Endothelial cell of umbilical vein (primary cell): ENCODE data around the gene EHBP1L1. TPM values are rescaled to one million over a fixed set of nuclear protein-coding genes. Genes with fewer than 3 reads are reported as not detected.
"Not testable (repeated sequence)": the region's sequence is repeated elsewhere in the genome, so short reads cannot be mapped to it uniquely, and the experiment has no call there.

Experiments
- BruUV-seq: library from RNA; stranded (reverse); fragments of 400-500 nt; replicated peaks from 2 replicates; lab custom pipeline; 2021; lab: Mats Ljungman, UMichigan
- CTCF ChIA-PET: fragments of 300-600, 350-600 bp; sonication (Branson Sonifier 250); formaldehyde crosslinking; loops from one replicate; lab custom pipeline; 2021; ENCODE audit warnings: antibody characterized with exemption, inconsistent platforms; lab: Charles Lee
- POLR2A ChIA-PET: fragments of 300-600, 350-600 bp; sonication (Branson Sonifier 250); formaldehyde crosslinking; loops from one replicate; lab custom pipeline; 2021; ENCODE audit warnings: antibody characterized with exemption, inconsistent platforms; lab: Charles Lee
- DNase-seq: peaks from one replicate; pipeline ENCODE4 v3.0.0-alpha.2; 2011; ENCODE audit warnings: low read depth, low spot score
- FAIRE-seq: peaks from 2 replicates; lab custom pipeline; 2011; peaks lifted over from hg19 to GRCh38; lab: Jason Lieb, UNC
- H2AFZ ChIP-seq: 2 replicates; pipeline ENCODE4 v1.6.0; 2012; ENCODE audit warnings: low read depth, low read length, control low read depth, inconsistent platforms
- H3K27ac ChIP-seq: 2 replicates; pipeline ENCODE4 v1.5.1; 2011; ENCODE audit warnings: low read depth, mild to moderate bottlenecking, control low read depth, low read length, moderate library complexity; ENCODE audit not compliant: insufficient read depth
- H3K27me3 ChIP-seq, 2 experiments: 2 replicates each; pipeline versions ENCODE4 v1.6.0 to v1.6.1; 2011; ENCODE audit warnings: low read length in 2 of 2, mixed read lengths in 1 of 2; ENCODE audit not compliant: control insufficient read depth in 2 of 2, insufficient read depth in 2 of 2
- H3K36me3 ChIP-seq, 2 experiments: 2 replicates in 1 of 2; 3 replicates in 1 of 2; pipeline ENCODE4 v1.5.1; 2011; ENCODE audit warnings: low read length in 2 of 2, mild to moderate bottlenecking in 1 of 2, moderate library complexity in 1 of 2; ENCODE audit not compliant: control insufficient read depth in 2 of 2, insufficient read depth in 2 of 2; ENCODE audit errors: extremely low read depth in 1 of 2
- H3K4me1 ChIP-seq: 3 replicates; pipeline ENCODE4 v1.5.1; 2011; ENCODE audit warnings: mild to moderate bottlenecking, low read length; ENCODE audit not compliant: control insufficient read depth, insufficient read depth; ENCODE audit errors: extremely low read depth
- H3K4me2 ChIP-seq: 2 replicates; pipeline ENCODE4 v1.6.1; 2011; ENCODE audit warnings: low read length, control low read depth, mixed read lengths; ENCODE audit not compliant: insufficient read depth
- H3K4me3 ChIP-seq, 3 experiments: fragments of 200-600 bp in 1 of 3; sonication (generic), shearing (Covaris generic) in 1 of 3; replicated peaks in 1 of 3; 2 replicates each; pipeline ENCODE4 v1.5.1; 2011 to 2016; ENCODE audit warnings: control low read depth in 3 of 3, low read length in 3 of 3, mild to moderate bottlenecking in 2 of 3, inconsistent platforms in 1 of 3, low read depth in 1 of 3, moderate library complexity in 1 of 3; ENCODE audit not compliant: insufficient read depth in 1 of 3
- H3K79me2 ChIP-seq: 2 replicates; pipeline ENCODE4 v1.6.0; 2012; ENCODE audit warnings: low read length, inconsistent platforms; ENCODE audit not compliant: control insufficient read depth, insufficient read depth
- H3K9ac ChIP-seq: replicated peaks from 2 replicates; pipeline ENCODE3; 2011; ENCODE audit warnings: low read length, control low read depth; ENCODE audit not compliant: insufficient read depth; ENCODE audit errors: extremely low read depth
- H3K9me1 ChIP-seq: replicated peaks from 3 replicates; pipeline ENCODE4 v1.6.0; 2011; ENCODE audit warnings: mild to moderate bottlenecking, low read length; ENCODE audit not compliant: control insufficient read depth, insufficient read depth; ENCODE audit errors: extremely low read depth
- H3K9me3 ChIP-seq: replicated peaks from 2 replicates; pipeline ENCODE4 v1.5.1; 2012; ENCODE audit warnings: low read length, inconsistent platforms; ENCODE audit not compliant: control insufficient read depth, insufficient read depth
- H4K20me1 ChIP-seq: replicated peaks from 2 replicates; pipeline ENCODE3; 2011; ENCODE audit warnings: mild to moderate bottlenecking, low read length; ENCODE audit not compliant: control insufficient read depth, insufficient read depth; ENCODE audit errors: extremely low read depth
- EZH2 ChIP-seq: IDR thresholded peaks from 2 replicates; pipeline ENCODE4 v1.6.1; 2012; ENCODE audit warnings: borderline replicate concordance, low read depth, mild to moderate bottlenecking, moderate library complexity, low read length, inconsistent platforms; ENCODE audit not compliant: severe bottlenecking
- MYC ChIP-seq: IDR thresholded peaks from one replicate; pipeline ENCODE4 v1.6.1; 2011; ENCODE audit warnings: mild to moderate bottlenecking, low read depth, low read length
- POLR2A ChIP-seq: IDR thresholded peaks from 2 replicates; pipeline ENCODE4 v1.6.1; 2012; ENCODE audit warnings: low read depth, mild to moderate bottlenecking, control low read depth, low read length
- POLR2AphosphoS5 ChIP-seq: IDR thresholded peaks from 2 replicates; pipeline ENCODE4 v1.6.1; 2012; ENCODE audit warnings: low read depth, mild to moderate bottlenecking, control low read depth, low read length, moderate library complexity; ENCODE audit not compliant: insufficient read depth
- dilution Hi-C: fragments of 300-500 bp; cut with MboI; formaldehyde crosslinking; loops from one replicate; pipeline ENCODE4 v1.15.0; 2019; ENCODE audit warnings: low sequenced_read_pairs; ENCODE audit not compliant: extremely low pct_ligation_motif_present
- intact Hi-C: fragments of 100-400 bp; cut with micrococcal nuclease; formaldehyde crosslinking; loops from one replicate; pipeline ENCODE4 v1.10.0; 2022
- polyA plus RNA-seq, 4 experiments: library from polyadenylated mRNA; depleted of rRNA in 3 of 4; stranded (reverse) in 3 of 4; unstranded in 1 of 4; fragments of >200 nt; gene quantifications; 2 replicates each; pipeline versions ENCODE4 v1.2.1 to v1.2.3, GENCODE V29; 2011 to 2012; ENCODE audit warnings: missing spikeins in 1 of 4
- total RNA-seq: library from RNA; stranded (reverse); gene quantifications from 2 replicates; pipeline ENCODE4 v1.2.3, GENCODE V29; 2021
- TF ChIP-seq, protein P1 (sequence below), 2 donors: IDR thresholded peaks; 1 replicate in 1 of 2; 2 replicates in 1 of 2; pipeline ENCODE4 v1.5.1; 2011; ENCODE audit warnings: low read length in 2 of 2, mild to moderate bottlenecking in 2 of 2, moderate library complexity in 2 of 2, control low read depth in 1 of 2, inconsistent platforms in 1 of 2, low read depth in 1 of 2; ENCODE audit not compliant: insufficient read depth in 1 of 2; ENCODE audit errors: extremely low read depth in 1 of 2
- TF ChIP-seq, protein P2 (sequence below): IDR thresholded peaks from 2 replicates; pipeline ENCODE4 v1.6.1; 2011; ENCODE audit not compliant: insufficient read depth, insufficient read length

The EHBP1L1 gene
- total and polyA plus RNA-seq, 2 donors (not counting 3 experiments of a cell fraction or from before 2014, with no cell fraction given): 12.7 to 19.7 TPM

DNA sequence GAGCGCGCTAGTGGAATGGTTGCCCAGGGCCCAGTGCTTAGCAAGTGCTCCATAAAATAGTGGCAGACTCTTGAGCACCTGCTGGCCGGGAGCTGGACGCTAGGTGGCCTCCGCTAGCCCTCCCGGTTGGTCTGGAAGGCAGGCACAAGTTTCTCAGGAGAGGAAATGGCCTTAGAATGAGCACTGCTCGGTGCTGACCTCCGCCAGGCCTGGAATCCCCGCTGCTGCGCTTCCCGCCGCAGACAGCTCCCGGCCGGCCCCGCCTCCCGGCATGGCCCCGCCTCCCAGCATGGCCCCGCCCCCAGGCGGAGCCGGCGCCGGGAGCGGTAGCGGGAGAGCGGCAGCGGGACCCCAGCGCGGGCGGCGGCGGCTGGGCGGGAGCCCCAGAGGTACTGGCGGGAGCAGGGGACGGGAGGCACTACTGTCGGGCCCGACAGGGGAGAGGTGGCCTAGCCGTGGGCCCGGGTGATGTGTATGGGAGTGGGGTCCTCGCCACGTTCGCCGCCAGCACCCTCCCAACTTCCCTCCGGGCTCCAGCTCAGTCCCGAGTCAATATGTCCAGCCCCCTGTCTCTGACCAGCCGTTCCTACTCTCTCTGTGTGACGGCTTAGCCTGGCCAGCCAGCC is 62.1 kb downstream of the EHBP1L1 start, which contains the start of gene SIPA1:
TSS of gene SIPA1 (plus strand) at position 308 of the 626 bp plus-strand sequence. CDS start 2,821 bp downstream, outside the sequence.
- no peaks in the 10 kb centered on the region for H3K9me1 ChIP-seq
- no TSS peak for BruUV-seq
- peak within 1 kb of the TSS; percentile 78 for H3K27ac ChIP-seq
- peak within 1 kb of the TSS; percentile 74 for H3K4me2 ChIP-seq
- H3K4me3 ChIP-seq: peak within 1 kb of the TSS; percentile 56 to 62 (median 62)
- H3K36me3 ChIP-seq: peaks cover 6 to 33% of the 10 kb centered on the region in 2 experiments
- no peak within 1 kb of the TSS for H2AFZ ChIP-seq
- H3K9ac ChIP-seq: peak within 1 kb of the TSS; percentile 63
- H3K27me3 ChIP-seq: no peaks in the 10 kb centered on the region
- no peaks in the 10 kb centered on the region for H4K20me1 ChIP-seq
- ChIA-PET CTCF (interaction anchor here (0.6 to 2.3 kb wide), 23 partner anchors 8 to 384 kb away, joined by 3 to 44 read pairs (median 5); partner anchors contain the start of genes FIBP, MUS81, PCNX3 and RELA), POLR2A (interaction anchor here (0.8 to 1.7 kb wide), 8 partner anchors 9 to 74 kb away, joined by 3 to 9 read pairs (median 4); partner anchors contain the start of genes KAT5 and RELA)
- FAIRE-seq (peak; percentile 96), DNase-seq (peak; percentile 96)
- intact Hi-C loops: loop anchor here (1.0 to 5.0 kb wide), 4 partner anchors 14 to 349 kb away; partner anchors contain the start of gene PCNX3
- dilution Hi-C loops: no loop called here
- no peaks in the 10 kb centered on the region for H3K9me3 ChIP-seq
- peaks cover 41% of the 10 kb centered on the region for H3K4me1 ChIP-seq
- peaks cover 16% of the 10 kb centered on the region for H3K79me2 ChIP-seq
- TF ChIP-seq POLR2AphosphoS5: peak; percentile 96
- no peak for TF ChIP-seq MYC
- TF ChIP-seq, protein P1, sequence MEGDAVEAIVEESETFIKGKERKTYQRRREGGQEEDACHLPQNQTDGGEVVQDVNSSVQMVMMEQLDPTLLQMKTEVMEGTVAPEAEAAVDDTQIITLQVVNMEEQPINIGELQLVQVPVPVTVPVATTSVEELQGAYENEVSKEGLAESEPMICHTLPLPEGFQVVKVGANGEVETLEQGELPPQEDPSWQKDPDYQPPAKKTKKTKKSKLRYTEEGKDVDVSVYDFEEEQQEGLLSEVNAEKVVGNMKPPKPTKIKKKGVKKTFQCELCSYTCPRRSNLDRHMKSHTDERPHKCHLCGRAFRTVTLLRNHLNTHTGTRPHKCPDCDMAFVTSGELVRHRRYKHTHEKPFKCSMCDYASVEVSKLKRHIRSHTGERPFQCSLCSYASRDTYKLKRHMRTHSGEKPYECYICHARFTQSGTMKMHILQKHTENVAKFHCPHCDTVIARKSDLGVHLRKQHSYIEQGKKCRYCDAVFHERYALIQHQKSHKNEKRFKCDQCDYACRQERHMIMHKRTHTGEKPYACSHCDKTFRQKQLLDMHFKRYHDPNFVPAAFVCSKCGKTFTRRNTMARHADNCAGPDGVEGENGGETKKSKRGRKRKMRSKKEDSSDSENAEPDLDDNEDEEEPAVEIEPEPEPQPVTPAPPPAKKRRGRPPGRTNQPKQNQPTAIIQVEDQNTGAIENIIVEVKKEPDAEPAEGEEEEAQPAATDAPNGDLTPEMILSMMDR (IDR thresholded peaks at IDR 0.05; ENCODE audit: extremely low read depth in 1 of 2, insufficient read depth in 1 of 2, low read depth in 1 of 2, low read length in 2 of 2): peak; percentile 58 to 83
- TF ChIP-seq, protein P2, sequence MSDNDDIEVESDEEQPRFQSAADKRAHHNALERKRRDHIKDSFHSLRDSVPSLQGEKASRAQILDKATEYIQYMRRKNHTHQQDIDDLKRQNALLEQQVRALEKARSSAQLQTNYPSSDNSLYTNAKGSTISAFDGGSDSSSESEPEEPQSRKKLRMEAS: peak; percentile 50
- TF ChIP-seq EZH2: no peak
- peak; percentile 96 for TF ChIP-seq POLR2A

DNA sequence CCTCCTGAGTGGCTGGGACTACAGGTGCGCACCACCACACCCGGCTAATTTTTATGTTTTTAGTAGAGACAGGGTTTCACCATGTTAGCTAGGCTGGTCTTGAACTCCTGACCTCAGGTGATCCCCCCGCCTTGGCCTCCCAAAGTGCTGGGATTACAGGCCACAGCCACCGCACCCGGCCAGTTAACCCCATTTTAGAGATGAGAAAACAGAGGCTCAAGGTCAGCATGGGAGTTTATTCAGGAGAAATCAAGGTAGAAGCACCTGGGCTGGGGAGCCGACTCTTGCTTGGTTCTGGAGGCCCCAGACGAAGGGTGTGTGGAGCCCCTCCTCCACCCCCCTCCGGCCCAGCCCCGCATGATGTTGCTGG is 63.4 kb downstream of the EHBP1L1 start:
- H3K4me1 ChIP-seq: peaks cover 48% of the 10 kb centered on the region
- FAIRE-seq, DNase-seq, H3K9me1 ChIP-seq, BruUV-seq, H3K27me3 ChIP-seq, H3K9me3 ChIP-seq, H3K4me3 ChIP-seq, H3K9ac ChIP-seq, dilution Hi-C loops, H3K27ac ChIP-seq, H2AFZ ChIP-seq, H4K20me1 ChIP-seq: not testable (repeated sequence)
- intact Hi-C loops: loop anchor here (5.0 kb wide), 1 partner anchor 348 kb away; no protein-coding TSS in a partner anchor
- CTCF ChIA-PET: interaction anchor here (0.8 to 2.3 kb wide), 4 partner anchors 13 to 221 kb away, joined by 3 to 44 read pairs (median 17); partner anchors contain the start of gene MUS81
- peaks cover 16% of the 10 kb centered on the region for H3K79me2 ChIP-seq
- peak overlapping the region; percentile 74 for H3K4me2 ChIP-seq
- POLR2A ChIA-PET: interaction anchor here (1.7 kb wide), 1 partner anchor 14 kb away, joined by 5 read pairs; no protein-coding TSS in a partner anchor
- H3K36me3 ChIP-seq: peaks cover 6 to 28% of the 10 kb centered on the region in 2 experiments
